CD4-positive, alpha-beta T cell (primary cell): ENCODE data around the gene TCF12. TPM values are rescaled to one million over a fixed set of nuclear protein-coding genes. Genes with fewer than 3 reads are reported as not detected.
"Not testable (repeated sequence)": the region's sequence is repeated elsewhere in the genome, so short reads cannot be mapped to it uniquely, and the experiment has no call there.

Source experiments
- ATAC-seq: fragments of 200-7000 bp; cut with Tn5 transposase; one replicate; pipeline ENCODE4 v1.10.0; 2022; ENCODE audit warnings: mild to moderate bottlenecking; ENCODE audit not compliant: poor library complexity
- CTCF ChIA-PET: fragments of 350-600 bp; sonication (Branson Sonifier 250); formaldehyde crosslinking; loops from one replicate; lab custom pipeline; 2021; ENCODE audit warnings: antibody characterized with exemption, inconsistent platforms; lab: Charles Lee
- POLR2A ChIA-PET: fragments of 350-600 bp; sonication (Branson Sonifier 250); formaldehyde crosslinking; loops from one replicate; lab custom pipeline; 2021; ENCODE audit warnings: antibody characterized with exemption, inconsistent platforms; lab: Charles Lee
- DNase-seq, 14 experiments: peaks; one replicate each; pipeline ENCODE4 v3.0.0-alpha.2; 2013 to 2020; ENCODE audit warnings: mixed read lengths in 2 of 14
- H3K27ac ChIP-seq, 2 donors: one replicate each; pipeline versions ENCODE4 v1.5.1 to v1.7.0; 2013; ENCODE audit warnings: low read length in 2 of 2, low read depth in 1 of 2, mild to moderate bottlenecking in 1 of 2
- H3K27me3 ChIP-seq, 2 experiments: 1 replicate in 1 of 2; 2 replicates in 1 of 2; pipeline versions ENCODE4 v1.6.1 to v1.7.0; 2013; ENCODE audit warnings: low read length in 2 of 2, control low read depth in 1 of 2, mild to moderate bottlenecking in 1 of 2, moderate library complexity in 1 of 2; ENCODE audit not compliant: insufficient read depth in 2 of 2, control insufficient read depth in 1 of 2
- H3K36me3 ChIP-seq: one replicate; pipeline ENCODE4 v1.6.1; 2013; ENCODE audit warnings: low read length, control low read depth; ENCODE audit not compliant: insufficient read depth
- H3K4me1 ChIP-seq: one replicate; pipeline ENCODE4 v1.6.1; 2013; ENCODE audit warnings: low read length, control low read depth; ENCODE audit not compliant: insufficient read depth
- H3K4me3 ChIP-seq: one replicate; pipeline ENCODE4 v1.5.1; 2013; ENCODE audit warnings: mild to moderate bottlenecking, low read length, moderate library complexity
- H3K9me3 ChIP-seq, 2 experiments: 1 replicate in 1 of 2; 2 replicates in 1 of 2; pipeline versions ENCODE4 v1.6.1 to v1.7.0; 2013; ENCODE audit warnings: low read length in 2 of 2, mild to moderate bottlenecking in 2 of 2, control low read depth in 1 of 2, moderate library complexity in 1 of 2; ENCODE audit not compliant: control insufficient read depth in 1 of 2, insufficient read depth in 1 of 2
- H3K27ac Mint-ChIP-seq: one replicate; pipeline ENCODE4 v1.8.0; 2020; ENCODE audit warnings: mixed read lengths
- H3K27me3 Mint-ChIP-seq: one replicate; pipeline ENCODE4 v1.8.0; 2021; ENCODE audit warnings: mixed read lengths
- H3K36me3 Mint-ChIP-seq: one replicate; pipeline ENCODE4 v1.8.0; 2021; ENCODE audit warnings: low read depth, mixed read lengths
- H3K4me1 Mint-ChIP-seq: one replicate; pipeline ENCODE4 v1.8.0; 2021; ENCODE audit warnings: low read depth, mixed read lengths
- H3K4me3 Mint-ChIP-seq: one replicate; pipeline ENCODE4 v1.8.0; 2020; ENCODE audit warnings: mild to moderate bottlenecking, mixed read lengths
- H3K9me3 Mint-ChIP-seq: one replicate; pipeline ENCODE4 v1.8.0; 2020; ENCODE audit warnings: mixed read lengths
- intact Hi-C, 2 experiments: fragments of 100-400 bp; cut with DNase I in 1 of 2; cut with micrococcal nuclease in 1 of 2; formaldehyde crosslinking; loops; one replicate each; pipeline versions ENCODE4 v1.15.1 to v1.9.0; 2023 to 2025; cut with DNase I, micrococcal nuclease
- total RNA-seq, 174 experiments: library from RNA in 2 of 174; stranded (reverse) in 2 of 174; gene quantifications; one replicate each; pipeline ENCODE4 v1.2.3 and lab custom pipeline; 2021 to 2026
- TF ChIP-seq, protein P1 (sequence below): fragments of 200-600 bp; IDR thresholded peaks from one replicate; pipeline ENCODE4 v1.8.0; 2022; ENCODE audit warnings: antibody characterized with exemption, mild to moderate bottlenecking

Gene TCF12
- total RNA-seq, 2 experiments from 2014 or later = 54.0 TPM

DNA sequence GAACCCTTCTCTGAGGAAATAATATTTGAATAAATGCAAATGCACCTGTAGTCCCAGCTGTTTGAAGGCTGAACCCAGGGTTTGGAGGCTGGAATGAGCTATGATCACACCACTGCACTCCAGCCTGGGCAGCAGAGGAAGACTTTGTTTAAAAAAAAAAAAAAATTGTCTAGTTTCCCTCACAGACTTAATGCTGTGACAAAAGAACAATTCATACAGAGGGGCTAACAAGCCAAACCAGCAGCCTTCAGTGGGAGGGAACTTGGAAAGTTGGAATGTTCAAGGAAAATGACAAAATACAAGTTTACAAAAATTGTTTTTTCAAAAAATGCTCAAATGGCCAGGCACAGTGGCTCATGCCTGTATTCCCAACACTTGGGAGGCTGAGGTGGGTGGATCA, 229.8 kb downstream of the TCF12 start:
- H3K9me3 Mint-ChIP-seq = peaks cover 6% of the 10 kb centered on the region
- Histone ChIP-seq H3K36me3 (peaks cover 17% of the 10 kb centered on the region), H3K9me3 (peaks cover 9 to 11% of the 10 kb centered on the region in 2 experiments), H3K27me3 (no peaks in the 10 kb centered on the region), H3K4me3 (no peak overlapping the region), H3K27ac (no peak overlapping the region), H3K4me1 (no peaks in the 10 kb centered on the region)
- peaks cover 24% of the 10 kb centered on the region for H3K4me1 Mint-ChIP-seq
- no peaks in the 10 kb centered on the region for H3K27me3 Mint-ChIP-seq
- CTCF ChIA-PET = interaction anchor here (1.0 kb wide), 1 partner anchor 9 kb away, joined by 5 read pairs; no protein-coding TSS in a partner anchor
- H3K4me3 Mint-ChIP-seq = no peak overlapping the region
- ATAC-seq = no peak
- H3K27ac Mint-ChIP-seq = no peak overlapping the region
- TF ChIP-seq, protein P1, sequence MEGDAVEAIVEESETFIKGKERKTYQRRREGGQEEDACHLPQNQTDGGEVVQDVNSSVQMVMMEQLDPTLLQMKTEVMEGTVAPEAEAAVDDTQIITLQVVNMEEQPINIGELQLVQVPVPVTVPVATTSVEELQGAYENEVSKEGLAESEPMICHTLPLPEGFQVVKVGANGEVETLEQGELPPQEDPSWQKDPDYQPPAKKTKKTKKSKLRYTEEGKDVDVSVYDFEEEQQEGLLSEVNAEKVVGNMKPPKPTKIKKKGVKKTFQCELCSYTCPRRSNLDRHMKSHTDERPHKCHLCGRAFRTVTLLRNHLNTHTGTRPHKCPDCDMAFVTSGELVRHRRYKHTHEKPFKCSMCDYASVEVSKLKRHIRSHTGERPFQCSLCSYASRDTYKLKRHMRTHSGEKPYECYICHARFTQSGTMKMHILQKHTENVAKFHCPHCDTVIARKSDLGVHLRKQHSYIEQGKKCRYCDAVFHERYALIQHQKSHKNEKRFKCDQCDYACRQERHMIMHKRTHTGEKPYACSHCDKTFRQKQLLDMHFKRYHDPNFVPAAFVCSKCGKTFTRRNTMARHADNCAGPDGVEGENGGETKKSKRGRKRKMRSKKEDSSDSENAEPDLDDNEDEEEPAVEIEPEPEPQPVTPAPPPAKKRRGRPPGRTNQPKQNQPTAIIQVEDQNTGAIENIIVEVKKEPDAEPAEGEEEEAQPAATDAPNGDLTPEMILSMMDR = no peak
- DNase-seq = no peak
- intact Hi-C loops = loop anchor here in 1 of 2 experiments (5.0 kb wide), 1 partner anchor 379 kb away; no protein-coding TSS in a partner anchor
- POLR2A ChIA-PET = no interaction called here
- H3K36me3 Mint-ChIP-seq = peaks cover 46% of the 10 kb centered on the region

DNA sequence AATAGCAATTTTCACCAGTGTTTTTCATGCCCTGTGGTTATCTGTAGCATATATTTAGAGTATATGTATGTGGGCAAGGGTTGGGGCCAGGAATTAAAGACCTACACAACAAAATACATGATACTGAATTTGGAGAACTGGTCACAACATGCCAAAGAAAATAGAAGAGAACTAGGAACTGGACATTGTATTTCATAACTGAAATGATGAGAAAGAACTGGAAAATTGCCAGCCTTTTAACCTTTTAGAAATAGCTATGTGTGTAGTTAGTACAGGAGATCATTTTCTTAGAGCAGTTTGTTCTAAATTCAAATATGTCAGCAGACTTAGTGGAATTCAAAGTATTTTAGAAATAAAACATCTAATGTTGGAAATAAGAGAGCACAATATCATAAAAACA, 230.8 kb downstream of the TCF12 start:
- Histone ChIP-seq H3K27me3 (no peaks in the 10 kb centered on the region), H3K4me3 (no peak overlapping the region), H3K27ac (no peak overlapping the region), H3K9me3 (peaks cover 9 to 11% of the 10 kb centered on the region in 2 experiments), H3K4me1 (peaks cover 3% of the 10 kb centered on the region), H3K36me3 (peaks cover 17% of the 10 kb centered on the region)
- TF ChIP-seq, protein P1 = no peak
- H3K4me3 Mint-ChIP-seq = no peak overlapping the region
- ChIA-PET POLR2A (no interaction called here), CTCF (no interaction called here)
- DNase-seq (no peak), ATAC-seq (no peak)
- H3K36me3 Mint-ChIP-seq = peaks cover 53% of the 10 kb centered on the region
- H3K27ac Mint-ChIP-seq = no peak overlapping the region
- peaks cover 6% of the 10 kb centered on the region for H3K9me3 Mint-ChIP-seq
- H3K27me3 Mint-ChIP-seq = no peaks in the 10 kb centered on the region
- intact Hi-C loops = loop anchor here in 1 of 2 experiments (5.0 kb wide), 1 partner anchor 378 kb away; no protein-coding TSS in a partner anchor
- peaks cover 22% of the 10 kb centered on the region for H3K4me1 Mint-ChIP-seq

DNA sequence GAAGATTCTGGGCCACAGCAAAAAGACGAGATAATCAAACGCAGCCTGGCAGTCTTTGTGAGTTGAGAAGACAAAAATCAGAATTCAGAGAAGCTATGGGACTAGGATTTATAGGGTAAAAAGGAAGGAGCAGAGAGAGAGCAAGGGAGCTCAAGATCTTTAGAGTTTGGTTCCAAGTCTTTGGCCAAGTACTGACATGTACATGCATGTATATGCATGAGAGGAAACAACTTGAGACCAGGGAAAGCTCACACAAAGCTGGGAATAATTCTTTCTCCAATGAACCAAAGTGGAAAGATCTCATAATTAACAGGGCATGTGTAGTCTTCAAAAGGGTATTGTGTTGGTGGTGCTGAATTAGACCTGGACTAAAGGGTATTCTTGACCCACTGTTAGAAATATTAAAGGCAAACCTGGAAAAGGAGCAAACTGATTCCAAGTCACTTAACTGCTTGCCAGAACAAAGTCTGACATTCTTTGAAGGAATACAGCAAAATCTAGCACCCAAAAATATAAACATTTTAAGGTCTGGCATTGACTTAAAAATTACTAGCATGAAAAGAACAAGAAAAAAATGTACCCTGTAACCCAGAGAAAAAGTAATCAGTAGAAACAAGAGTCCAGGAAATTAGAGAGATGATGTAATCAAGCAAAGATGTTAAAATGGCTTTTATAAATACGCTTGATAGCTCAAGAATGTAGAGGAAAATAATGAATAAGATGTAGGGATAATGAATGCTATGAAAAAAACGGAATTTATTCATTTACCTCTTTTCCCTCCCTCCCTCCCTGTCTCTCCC, 231.8 kb downstream of the TCF12 start:
- Histone ChIP-seq H3K27ac (no peak overlapping the region), H3K36me3 (peaks cover 17% of the 10 kb centered on the region), H3K27me3 (no peaks in the 10 kb centered on the region), H3K4me1 (peaks cover 3% of the 10 kb centered on the region), H3K4me3 (no peak overlapping the region), H3K9me3 (peaks cover 9 to 11% of the 10 kb centered on the region in 2 experiments)
- H3K9me3 Mint-ChIP-seq = peaks cover 6% of the 10 kb centered on the region
- ChIA-PET POLR2A (no interaction called here), CTCF (no interaction called here)
- no peak overlapping the region for H3K4me3 Mint-ChIP-seq
- DNase-seq (no peak), ATAC-seq (no peak)
- peaks cover 21% of the 10 kb centered on the region for H3K4me1 Mint-ChIP-seq
- H3K36me3 Mint-ChIP-seq = peaks cover 62% of the 10 kb centered on the region
- TF ChIP-seq, protein P1 = no peak
- no peaks in the 10 kb centered on the region for H3K27me3 Mint-ChIP-seq
- H3K27ac Mint-ChIP-seq = no peak overlapping the region
- intact Hi-C loops = no loop called here

DNA sequence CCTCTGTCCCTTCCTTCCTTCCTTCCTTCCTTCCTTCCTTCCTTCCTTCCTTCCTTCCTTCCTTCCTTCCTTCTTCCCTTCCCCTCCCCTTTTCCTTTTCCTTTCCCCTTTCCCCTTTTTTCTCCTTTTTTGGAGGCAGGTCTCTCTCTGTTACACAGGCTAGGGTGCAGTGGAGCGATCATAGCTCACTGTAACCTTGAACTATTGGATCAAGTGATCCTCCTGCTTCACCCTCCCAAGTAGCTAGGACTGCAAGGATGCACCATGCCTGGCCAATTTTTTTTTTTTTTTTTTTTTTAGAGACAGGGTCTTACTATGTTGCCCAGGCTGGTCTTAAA, 232.4 kb downstream of the TCF12 start:
- H3K27ac Mint-ChIP-seq, ATAC-seq, H3K4me1 ChIP-seq, intact Hi-C loops, H3K27ac ChIP-seq, H3K9me3 Mint-ChIP-seq, POLR2A ChIA-PET, H3K27me3 ChIP-seq, DNase-seq, CTCF ChIA-PET, H3K4me3 Mint-ChIP-seq, H3K27me3 Mint-ChIP-seq, H3K4me3 ChIP-seq: not testable (repeated sequence)
- peaks cover 9 to 11% of the 10 kb centered on the region in 2 experiments for H3K9me3 ChIP-seq
- H3K36me3 ChIP-seq = peaks cover 17% of the 10 kb centered on the region
- peaks cover 21% of the 10 kb centered on the region for H3K4me1 Mint-ChIP-seq
- H3K36me3 Mint-ChIP-seq = peaks cover 63% of the 10 kb centered on the region
